Measurements from ENCODE around the gene EIF3L. TPM values are rescaled to one million over a fixed set of nuclear protein-coding genes. Genes with fewer than 3 reads are reported as not detected.

The EIF3L gene
- total and polyA plus RNA-seq, 10 of the 15 experiments (the other 5 are each of a cell fraction or from before 2014, with no cell fraction given), result 294 to 1,037 (median 618) TPM

- TF ChIP-seq IRF5 (IDR thresholded peaks at IDR 0.05; ENCODE audit: borderline replicate concordance), result no peak
Observed at GRCh38 chr22:37931893-37932389, 82.7 kb downstream of the EIF3L start (continued).

- no peak for DNase-seq (ENCODE audit: low read depth, low spot score)
- in situ Hi-C loops (cut with MboI), result no loop called here
- Histone ChIP-seq H3K9ac (ENCODE audit: control insufficient read depth, insufficient read depth, low read length) (no peak overlapping the region), H3K4me1 (ENCODE audit: control insufficient read depth, insufficient read depth, low read length) (peaks cover 10% of the 10 kb centered on the region), H3K4me2 (ENCODE audit: control insufficient read depth, insufficient read depth) (no peak overlapping the region), H3K27me3 (replicated peaks in 1 of 2; ENCODE audit: control insufficient read depth in 2 of 2, insufficient read depth in 2 of 2, low read length in 1 of 2) (no peaks in the 10 kb centered on the region), H3K27ac (ENCODE audit: control insufficient read depth, insufficient read depth) (no peak overlapping the region), H3K79me2 (ENCODE audit: control insufficient read depth, insufficient read depth, low read length) (no peaks in the 10 kb centered on the region), H3K36me3 (ENCODE audit: control insufficient read depth in 2 of 2, insufficient read depth in 2 of 2, low read length in 1 of 2) (peaks cover 0 to 5% of the 10 kb centered on the region in 2 experiments; a peak in 3 of 4 replicates), H2AFZ (ENCODE audit: control insufficient read depth, low read depth, low read length) (no peak overlapping the region), H3K4me3 (no peak overlapping the region), H4K20me1 (ENCODE audit: control insufficient read depth, insufficient read depth) (no peaks in the 10 kb centered on the region), H3K9me3 (replicated peaks; ENCODE audit: control insufficient read depth, insufficient read depth, low read length) (no peaks in the 10 kb centered on the region)
- 82% methylated on average over 10 of the region's 10 CpGs for WGBS (ENCODE audit: insufficient coverage, insufficient replicate concordance, low lambda C conversion rate, missing lambda C conversion rate)
- no peak for TF ChIP-seq TAF1 (IDR thresholded peaks at IDR 0.05; ENCODE audit: borderline replicate concordance, low read depth, low read length)
- no peak for TF ChIP-seq MYB (IDR thresholded peaks at IDR 0.05; ENCODE audit: borderline replicate concordance, low read depth, low read length)
- TF ChIP-seq STAT1 (conservative IDR thresholded peaks at IDR 0.05), result no peak
- TF ChIP-seq CREB1 (IDR thresholded peaks at IDR 0.05; ENCODE audit: low read depth), result no peak
- TF ChIP-seq, protein P1, sequence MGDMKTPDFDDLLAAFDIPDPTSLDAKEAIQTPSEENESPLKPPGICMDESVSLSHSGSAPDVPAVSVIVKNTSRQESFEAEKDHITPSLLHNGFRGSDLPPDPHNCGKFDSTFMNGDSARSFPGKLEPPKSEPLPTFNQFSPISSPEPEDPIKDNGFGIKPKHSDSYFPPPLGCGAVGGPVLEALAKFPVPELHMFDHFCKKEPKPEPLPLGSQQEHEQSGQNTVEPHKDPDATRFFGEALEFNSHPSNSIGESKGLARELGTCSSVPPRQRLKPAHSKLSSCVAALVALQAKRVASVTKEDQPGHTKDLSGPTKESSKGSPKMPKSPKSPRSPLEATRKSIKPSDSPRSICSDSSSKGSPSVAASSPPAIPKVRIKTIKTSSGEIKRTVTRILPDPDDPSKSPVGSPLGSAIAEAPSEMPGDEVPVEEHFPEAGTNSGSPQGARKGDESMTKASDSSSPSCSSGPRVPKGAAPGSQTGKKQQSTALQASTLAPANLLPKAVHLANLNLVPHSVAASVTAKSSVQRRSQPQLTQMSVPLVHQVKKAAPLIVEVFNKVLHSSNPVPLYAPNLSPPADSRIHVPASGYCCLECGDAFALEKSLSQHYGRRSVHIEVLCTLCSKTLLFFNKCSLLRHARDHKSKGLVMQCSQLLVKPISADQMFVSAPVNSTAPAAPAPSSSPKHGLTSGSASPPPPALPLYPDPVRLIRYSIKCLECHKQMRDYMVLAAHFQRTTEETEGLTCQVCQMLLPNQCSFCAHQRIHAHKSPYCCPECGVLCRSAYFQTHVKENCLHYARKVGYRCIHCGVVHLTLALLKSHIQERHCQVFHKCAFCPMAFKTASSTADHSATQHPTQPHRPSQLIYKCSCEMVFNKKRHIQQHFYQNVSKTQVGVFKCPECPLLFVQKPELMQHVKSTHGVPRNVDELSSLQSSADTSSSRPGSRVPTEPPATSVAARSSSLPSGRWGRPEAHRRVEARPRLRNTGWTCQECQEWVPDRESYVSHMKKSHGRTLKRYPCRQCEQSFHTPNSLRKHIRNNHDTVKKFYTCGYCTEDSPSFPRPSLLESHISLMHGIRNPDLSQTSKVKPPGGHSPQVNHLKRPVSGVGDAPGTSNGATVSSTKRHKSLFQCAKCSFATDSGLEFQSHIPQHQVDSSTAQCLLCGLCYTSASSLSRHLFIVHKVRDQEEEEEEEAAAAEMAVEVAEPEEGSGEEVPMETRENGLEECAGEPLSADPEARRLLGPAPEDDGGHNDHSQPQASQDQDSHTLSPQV (IDR thresholded peaks at IDR 0.05), result no peak
- TF ChIP-seq NBN (IDR thresholded peaks at IDR 0.05), result no peak
- no peak for TF ChIP-seq JUND (IDR thresholded peaks at IDR 0.05; ENCODE audit: low read depth, low read length)
- RAD21 ChIA-PET (ENCODE audit: unreplicated experiment), result interaction anchor here (1.0 kb wide), 1 partner anchor 115 kb away, joined by 3 read pairs; no protein-coding TSS in a partner anchor
- ATAC-seq, result no peak
- intact Hi-C loops (cut with micrococcal nuclease; ENCODE audit: unreplicated experiment), result loop anchor here (5.0 to 10.0 kb wide), 3 partner anchors 45 to 398 kb away; no protein-coding TSS in a partner anchor
- POLR2A ChIA-PET, result no interaction called here
- SMC1A ChIA-PET (ENCODE audit: uncharacterized antibody, unreplicated experiment), result interaction anchor here (1.0 kb wide), 1 partner anchor 33 kb away, joined by 3 read pairs; no protein-coding TSS in a partner anchor
- FAIRE-seq, result no peak
- BruUV-seq (replicated peaks), result no TSS peak
- CTCF ChIA-PET, result interaction anchor here (0.6 to 3.3 kb wide), 10 partner anchors 18 to 672 kb away, joined by 3 to 13 read pairs (median 3); partner anchors contain the start of gene MICALL1
Observed at GRCh38 chr22:37932401-37932800, 83.2 kb downstream of the EIF3L start.
